ENCODE results near the gene SETBP1. TPM values are rescaled to one million over a fixed set of nuclear protein-coding genes. Genes with fewer than 3 reads are reported as not detected.

Gene SETBP1
- total RNA-seq, 1 experiment from 2014 or later = 0.05 TPM

GRCh38 chr18:44804033-44804432 lies 123.3 kb downstream of the SETBP1 start:
- Histone ChIP-seq H4K20me1 (ENCODE audit: insufficient read depth) (no peaks in the 10 kb centered on the region), H3K4me1 (ENCODE audit: control insufficient read depth in 1 of 2, insufficient read depth in 2 of 2, low read length in 2 of 2) (no peaks in the 10 kb centered on the region), H3K9ac (ENCODE audit: low read length) (no peak overlapping the region), H3K9me3 (ENCODE audit: control insufficient read depth in 1 of 2, insufficient read depth in 1 of 2, low read depth in 1 of 2, low read length in 2 of 2) (peaks cover 15 to 24% of the 10 kb centered on the region in 2 experiments; a peak in 2 of 4 replicates), H3K27ac (ENCODE audit: low read depth, low read length) (no peak overlapping the region), H3K79me2 (ENCODE audit: insufficient read depth, low read length) (no peaks in the 10 kb centered on the region), H3K4me2 (ENCODE audit: low read length) (no peak overlapping the region), H3K4me3 (replicated peaks in 1 of 2; ENCODE audit: low read depth in 1 of 2, low read length in 2 of 2) (no peak overlapping the region), H3K36me3 (ENCODE audit: control insufficient read depth in 1 of 2, insufficient read depth in 2 of 2, low read length in 2 of 2) (no peaks in the 10 kb centered on the region), H2AFZ (ENCODE audit: low read depth, low read length, poor library complexity, severe bottlenecking) (no peak overlapping the region), H3K27me3 (ENCODE audit: insufficient read depth, low read length) (no peaks in the 10 kb centered on the region), H3K9me2 (ENCODE audit: insufficient read depth) (no peaks in the 10 kb centered on the region)
- ATAC-seq = no peak
- RAD21 ChIA-PET (ENCODE audit: low non-redundant PET in 1 of 2, low total read pairs in 2 of 2, uncharacterized antibody in 2 of 2, unreplicated experiment in 2 of 2) = no interaction called here
- POLR2A ChIA-PET = no interaction called here
- CTCF ChIA-PET = no interaction called here
- intact Hi-C loops (cut with micrococcal nuclease) = no loop called here
- no peak for DNase-seq (ENCODE audit: low read depth, low spot score)
- TF ChIP-seq CTCF (IDR thresholded peaks at IDR 0.05 in 2 of 3, conservative IDR thresholded peaks at IDR 0.05 in 1 of 3; ENCODE audit: borderline replicate concordance in 1 of 3, insufficient read depth in 1 of 3, low read depth in 2 of 3, low read length in 2 of 3) (no peak), ZBTB33 (IDR thresholded peaks at IDR 0.05; ENCODE audit: extremely low read depth, insufficient replicate concordance, low read length) (no peak), CBX3 (IDR thresholded peaks at IDR 0.05; ENCODE audit: low read depth) (no peak), FOSL1 (IDR thresholded peaks at IDR 0.05; ENCODE audit: low read depth) (no peak), SRF (IDR thresholded peaks at IDR 0.05; ENCODE audit: low read depth) (no peak), POLR2AphosphoS5 (IDR thresholded peaks at IDR 0.05; ENCODE audit: low read depth, low read length) (no peak)
- no TSS peak for BruUV-seq (replicated peaks)
